Hypothalamus (tissue), 51 donors: Measurements from ENCODE around the gene IFIT5.
"Not testable (repeated sequence)": the region's sequence is repeated elsewhere in the genome, so short reads cannot be mapped to it uniquely, and the experiment has no call there.

Experiments
- DNase-seq, 51 donors: peaks; one replicate each; lab custom pipeline; 2025; lab: John Stamatoyannopoulos, UW

IFIT5 gene

DNA sequence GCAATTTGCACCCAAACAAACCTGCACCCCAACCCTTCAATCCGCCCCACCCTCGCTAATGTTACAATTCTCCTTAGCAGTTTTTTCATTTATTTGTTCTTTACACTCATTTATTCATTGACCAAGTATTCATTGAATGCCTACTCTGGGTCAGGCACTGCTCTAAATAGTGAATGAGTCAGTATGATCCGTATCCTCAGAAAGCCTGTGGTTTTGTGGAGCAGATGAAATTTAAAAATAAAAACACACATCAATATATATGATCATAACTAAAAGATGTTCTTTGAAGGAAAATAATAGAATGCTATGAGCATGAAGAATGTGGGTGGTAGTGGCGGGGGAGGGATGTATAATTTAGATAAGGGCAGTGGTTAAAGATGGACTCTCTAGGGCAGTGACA is 13.3 kb downstream of the IFIT5 start:
- DNase-seq = no peak

DNA sequence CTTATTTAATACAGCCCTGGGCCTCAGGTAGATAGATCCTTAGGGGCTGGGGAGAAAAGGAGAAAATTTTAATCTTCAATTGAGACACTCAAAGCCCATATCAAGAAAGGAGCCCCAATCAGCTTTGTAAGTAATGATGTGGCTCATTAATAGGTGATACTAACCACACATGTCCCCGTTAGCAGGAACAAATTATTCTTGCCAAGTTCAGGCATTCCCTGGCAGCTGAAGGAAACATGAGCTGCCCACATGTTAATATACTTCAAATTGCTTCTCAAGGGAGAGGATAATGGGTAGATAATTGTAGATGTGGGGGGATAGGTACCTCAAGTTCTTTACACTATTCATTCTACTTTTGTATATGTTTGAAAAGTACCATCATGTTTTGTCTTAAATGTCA is 14.5 kb downstream of the IFIT5 start:
- no peak for DNase-seq

DNA sequence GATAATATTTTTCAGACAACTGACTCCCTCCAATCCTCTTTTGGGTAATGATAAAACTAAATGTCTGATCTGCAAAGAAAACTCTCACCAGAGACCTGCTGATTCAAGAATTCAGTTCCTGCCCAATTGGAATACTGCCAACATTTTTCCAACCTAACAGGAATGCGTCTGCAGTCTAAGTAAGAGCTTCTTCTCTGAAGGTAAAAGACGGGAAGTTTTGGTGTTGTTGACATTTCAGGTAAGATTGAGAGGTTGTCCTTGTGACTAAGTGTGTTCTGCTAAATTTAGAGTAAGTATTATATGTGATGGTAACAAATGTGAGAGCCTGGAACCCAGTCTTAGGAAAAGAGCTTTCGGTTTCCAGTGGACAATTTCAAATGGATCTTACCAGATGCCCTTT is 17.6 kb downstream of the IFIT5 start:
- no peak for DNase-seq

DNA sequence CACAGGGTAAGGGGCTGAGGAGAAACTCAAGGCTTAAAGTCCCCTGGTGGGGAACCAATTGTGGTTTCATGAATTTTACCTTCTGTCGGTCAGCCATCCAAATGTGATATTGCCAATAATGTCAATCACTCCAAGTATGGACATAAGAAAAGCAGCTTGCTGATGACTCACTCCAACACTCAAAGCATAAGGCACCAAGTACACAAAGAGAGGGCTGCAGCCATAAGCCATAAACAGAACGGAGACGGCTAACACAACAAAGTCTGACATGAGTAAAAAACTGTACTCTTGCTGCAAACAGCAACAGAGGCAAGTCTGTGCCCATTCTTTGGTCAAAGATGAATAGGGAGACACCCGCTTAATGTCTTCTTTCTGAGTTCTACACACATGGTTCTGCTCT is 24.2 kb downstream of the IFIT5 start:
- no peak for DNase-seq

DNA sequence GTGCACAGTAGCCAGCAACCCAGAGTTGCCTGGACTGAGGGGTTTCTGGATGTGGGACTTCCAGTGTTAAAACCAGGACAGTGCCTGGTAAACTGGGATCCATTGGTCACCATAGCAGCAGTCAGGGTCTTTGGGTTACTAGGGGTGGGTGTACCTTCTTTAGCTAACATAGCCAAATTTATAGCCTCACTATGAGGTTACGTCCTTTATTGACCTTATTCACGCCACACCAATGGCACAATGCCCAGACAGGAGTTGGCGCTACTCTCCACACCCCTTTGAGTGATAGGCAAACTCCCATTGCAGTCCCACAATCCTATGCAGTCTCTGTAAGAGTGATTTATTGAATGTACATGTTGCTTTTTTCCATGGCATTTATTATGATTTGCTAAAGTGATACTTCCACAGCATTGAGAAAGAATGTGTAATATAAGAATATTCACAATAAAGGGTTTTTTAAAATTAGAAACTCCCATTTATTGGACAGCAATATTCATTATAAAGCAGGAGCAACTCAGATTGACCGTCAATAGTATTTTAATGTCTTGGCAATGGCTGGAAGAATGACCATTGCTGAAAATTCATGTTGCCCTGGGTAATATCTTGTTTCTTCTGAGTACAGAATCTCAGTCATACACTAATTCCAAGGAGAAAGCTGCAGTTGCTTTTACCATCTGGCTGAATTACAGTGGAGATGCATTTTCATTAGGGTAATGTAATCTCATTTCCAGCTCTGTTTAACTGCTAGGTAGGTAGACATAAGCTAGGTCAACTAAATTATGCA is 26.1 kb downstream of the IFIT5 start:
- no peak for DNase-seq

DNA sequence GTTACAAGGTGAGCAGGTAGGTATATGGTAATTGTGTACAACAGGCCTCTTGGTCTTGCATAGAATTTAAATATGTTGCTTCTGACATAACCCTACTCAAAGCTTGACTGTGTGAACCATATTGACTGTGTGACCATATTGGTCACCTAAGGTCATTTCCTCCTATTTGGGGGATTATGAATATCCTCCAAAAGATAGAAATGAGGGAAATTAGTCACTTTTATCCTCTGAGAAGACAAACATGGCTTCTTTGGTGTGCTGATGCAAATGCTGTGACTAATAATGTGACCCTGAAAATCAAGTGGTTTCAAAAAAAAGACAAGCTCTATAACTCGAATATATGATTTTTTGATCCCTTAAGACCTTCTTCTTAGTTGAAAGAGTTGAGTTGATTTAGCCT is 27.9 kb downstream of the IFIT5 start:
- DNase-seq = no peak

DNA sequence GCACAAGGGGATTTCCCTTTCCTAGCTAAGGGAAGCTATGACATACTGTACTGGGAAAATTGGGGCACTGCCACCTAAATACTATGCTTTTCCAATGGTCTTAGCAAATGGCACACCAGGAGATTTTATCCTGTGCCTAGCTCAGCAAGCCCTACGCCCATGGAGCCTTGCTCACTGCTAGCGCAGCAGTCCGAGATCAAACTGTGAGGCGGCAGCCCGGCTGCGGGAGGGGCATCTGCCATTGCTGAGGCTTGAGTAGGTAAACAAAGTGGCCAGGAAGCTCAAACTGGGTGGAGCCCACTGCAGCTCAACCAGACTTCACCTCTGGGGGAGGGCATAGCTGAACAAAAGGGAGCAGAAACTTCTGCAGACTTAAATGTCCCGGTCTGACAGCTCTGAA is 30.5 kb downstream of the IFIT5 start:
- DNase-seq = not testable (repeated sequence)

DNA sequence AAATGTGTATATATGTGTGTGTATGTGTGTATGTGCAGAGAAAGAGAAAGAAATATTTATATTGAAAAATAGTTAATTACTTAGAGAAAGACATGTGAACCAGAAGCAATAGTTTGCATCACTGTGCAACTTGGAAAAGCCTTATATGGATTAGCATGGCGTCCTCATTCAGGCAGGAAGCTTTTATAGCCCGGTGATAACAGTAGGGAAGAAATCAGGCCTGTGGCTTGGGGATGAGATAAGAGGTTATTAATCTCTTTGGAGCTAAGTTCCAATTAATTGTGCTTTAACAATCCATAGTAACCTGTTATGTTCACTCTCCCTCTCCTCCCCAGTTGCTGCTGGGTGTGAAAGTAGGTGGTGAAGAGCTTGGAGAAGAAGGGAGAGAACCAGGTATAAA is 36.5 kb downstream of the IFIT5 start:
- DNase-seq = no peak

DNA sequence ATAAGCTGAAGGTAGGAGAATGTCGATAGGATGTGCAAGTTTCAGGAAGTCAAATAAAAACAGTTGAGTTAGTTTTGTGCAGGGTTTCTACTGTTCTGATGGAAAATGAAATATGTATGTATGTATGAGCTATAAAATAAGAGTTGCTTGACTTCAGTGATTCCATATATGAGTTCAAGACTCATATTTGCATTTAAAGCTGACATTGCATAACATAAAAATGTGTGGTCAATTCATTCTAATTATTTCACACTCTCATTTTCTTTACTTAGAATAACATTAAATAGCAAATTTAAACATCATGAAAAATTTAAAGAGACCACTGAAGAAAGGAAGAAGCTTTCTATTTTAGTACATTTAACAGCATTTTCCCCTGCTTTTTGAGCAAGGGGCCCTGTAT is 37.8 kb downstream of the IFIT5 start:
- no peak for DNase-seq

DNA sequence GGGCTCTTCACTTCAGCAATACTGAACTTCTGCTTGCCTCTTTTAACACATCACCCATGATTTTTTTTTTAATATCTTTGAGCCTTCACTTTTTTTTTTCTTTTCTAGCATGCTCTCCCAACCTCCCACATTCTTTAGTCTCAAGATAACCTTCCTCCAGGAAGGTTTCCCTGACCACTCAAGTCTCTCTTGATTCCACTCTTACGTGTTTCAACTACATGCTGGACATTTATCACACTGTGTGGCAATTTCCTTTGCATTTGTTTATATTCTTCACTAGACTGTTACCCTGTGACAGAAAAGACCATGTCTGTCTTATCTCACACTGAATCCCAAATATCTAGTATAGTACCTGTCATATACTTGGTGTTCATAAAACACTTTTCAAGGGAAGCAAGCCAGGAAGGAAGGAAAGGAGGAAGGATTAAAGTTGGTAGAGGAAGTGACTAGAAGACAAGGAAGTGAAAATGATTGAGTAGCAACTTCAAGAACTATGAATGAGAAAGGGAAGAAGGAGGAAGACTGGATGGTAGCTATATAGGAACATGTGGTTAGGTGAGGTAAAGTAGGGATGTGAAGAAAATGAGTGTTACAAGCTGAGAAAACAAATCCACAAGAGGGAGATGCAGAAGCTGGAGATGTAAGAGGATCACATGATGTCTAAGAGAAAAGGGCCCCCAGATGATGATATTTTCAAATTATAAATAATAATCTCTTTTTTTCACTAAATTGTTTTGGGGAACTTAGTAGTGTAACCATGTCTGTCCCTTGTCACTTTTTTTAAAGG is 40.4 kb downstream of the IFIT5 start:
- no peak for DNase-seq

DNA sequence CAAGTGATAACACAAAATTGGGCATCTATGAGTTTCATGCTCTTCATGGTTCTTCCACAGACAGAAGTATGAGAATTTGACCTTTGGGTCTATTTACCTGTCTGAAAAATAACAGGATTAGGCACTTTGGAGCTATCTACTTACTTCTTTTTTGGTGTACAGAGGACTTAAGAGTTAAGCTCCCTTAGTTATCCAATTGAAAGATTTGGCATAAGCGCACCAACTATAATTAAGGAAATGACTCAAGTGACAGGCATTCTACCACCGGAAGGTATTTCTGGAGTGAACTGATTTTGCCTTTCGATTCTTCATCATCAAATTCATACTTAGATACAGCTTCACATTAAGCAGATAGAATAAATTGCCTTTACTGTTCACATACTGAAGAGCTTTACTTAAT is 43.9 kb downstream of the IFIT5 start:
- no peak for DNase-seq

DNA sequence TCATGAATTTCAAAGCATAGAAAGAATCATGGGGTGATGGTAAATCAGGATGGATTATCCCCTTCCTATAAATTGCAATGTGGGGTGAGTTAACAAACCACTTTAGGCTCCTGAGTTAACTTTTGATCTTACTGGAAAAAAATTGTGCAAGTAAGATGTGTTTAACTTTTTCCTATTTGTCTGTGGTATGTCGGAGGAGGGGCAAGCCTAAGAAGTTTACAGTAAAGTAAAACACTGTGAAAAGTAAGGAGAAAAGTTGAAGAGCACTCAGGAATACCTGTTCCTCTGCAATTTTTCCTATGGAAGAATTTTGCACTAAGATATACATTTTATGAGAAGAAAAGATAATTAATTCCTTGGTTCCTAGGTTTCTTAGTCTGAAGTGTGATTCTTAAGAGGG is 44.4 kb downstream of the IFIT5 start:
- DNase-seq = no peak

DNA sequence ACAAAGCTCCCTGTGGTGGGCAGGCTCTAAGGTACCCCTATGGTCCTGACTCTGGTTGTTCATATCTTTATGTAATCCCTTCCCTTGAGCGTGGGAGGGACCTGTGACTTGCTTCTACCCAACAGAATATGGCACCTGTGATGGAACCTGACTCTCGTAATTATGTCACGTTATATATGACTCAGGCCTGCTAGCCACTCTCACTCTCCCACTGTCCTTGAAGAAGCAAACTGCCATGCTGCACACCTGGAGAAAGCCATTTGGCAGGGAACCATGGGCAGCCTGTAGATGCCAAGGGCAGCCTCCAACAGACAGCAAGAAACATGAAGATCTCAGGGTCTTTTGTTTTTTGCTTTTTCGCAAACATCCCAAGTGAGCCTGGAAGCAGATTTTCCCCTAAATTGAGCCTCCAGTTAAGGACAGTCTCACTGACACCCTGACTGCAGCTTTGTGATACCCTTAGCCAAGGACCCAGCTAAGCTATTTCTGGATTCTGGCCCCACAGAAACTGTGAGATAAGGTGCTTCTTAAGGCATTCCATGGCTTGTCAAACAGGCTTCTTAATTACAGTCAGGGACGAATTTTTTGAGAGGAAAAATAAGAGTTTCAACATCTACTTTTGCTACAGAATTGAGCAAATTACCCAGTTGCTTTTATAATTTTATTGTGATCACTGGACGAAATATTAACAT is 49.6 kb downstream of the IFIT5 start:
- no peak for DNase-seq

DNA sequence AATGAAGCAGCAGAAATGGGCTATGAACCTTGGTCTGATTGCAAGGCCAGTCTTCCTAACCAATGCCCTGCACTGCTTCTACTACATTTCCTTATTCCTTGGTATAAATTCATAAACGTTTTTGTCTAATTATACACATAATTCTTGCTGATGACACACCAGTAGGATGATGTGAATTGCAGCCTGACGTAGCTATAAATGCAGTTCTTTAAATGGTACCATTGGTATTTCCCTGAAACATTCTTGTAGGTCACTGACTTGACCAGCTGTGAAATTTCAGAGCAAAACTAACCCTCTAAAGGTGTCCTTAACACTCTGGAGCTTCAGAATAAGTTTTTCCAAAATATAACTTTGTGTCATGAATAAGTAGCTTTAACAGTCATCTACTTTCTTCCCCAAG is 50.8 kb downstream of the IFIT5 start:
- no peak for DNase-seq

DNA sequence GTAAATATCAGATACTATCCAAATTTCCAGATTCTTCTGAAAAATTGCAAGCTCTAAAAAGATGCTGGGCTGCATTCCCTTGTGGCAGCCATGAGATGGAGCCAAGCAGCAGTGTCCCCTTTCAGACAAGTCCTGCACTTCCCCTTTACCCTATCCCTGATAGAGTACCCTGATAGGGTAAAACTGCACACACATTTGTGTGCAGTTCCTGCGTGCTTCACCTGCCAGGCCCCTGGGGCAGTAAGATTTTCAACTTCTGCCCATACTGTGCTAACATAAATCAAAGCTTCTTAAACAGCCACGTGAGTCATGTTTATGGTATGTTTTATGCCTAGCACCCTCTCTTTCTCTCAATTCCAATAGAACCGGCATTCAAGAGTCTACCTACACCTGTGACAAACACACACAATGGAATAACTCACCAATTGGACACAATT is 52.2 kb downstream of the IFIT5 start:
- DNase-seq = no peak

DNA sequence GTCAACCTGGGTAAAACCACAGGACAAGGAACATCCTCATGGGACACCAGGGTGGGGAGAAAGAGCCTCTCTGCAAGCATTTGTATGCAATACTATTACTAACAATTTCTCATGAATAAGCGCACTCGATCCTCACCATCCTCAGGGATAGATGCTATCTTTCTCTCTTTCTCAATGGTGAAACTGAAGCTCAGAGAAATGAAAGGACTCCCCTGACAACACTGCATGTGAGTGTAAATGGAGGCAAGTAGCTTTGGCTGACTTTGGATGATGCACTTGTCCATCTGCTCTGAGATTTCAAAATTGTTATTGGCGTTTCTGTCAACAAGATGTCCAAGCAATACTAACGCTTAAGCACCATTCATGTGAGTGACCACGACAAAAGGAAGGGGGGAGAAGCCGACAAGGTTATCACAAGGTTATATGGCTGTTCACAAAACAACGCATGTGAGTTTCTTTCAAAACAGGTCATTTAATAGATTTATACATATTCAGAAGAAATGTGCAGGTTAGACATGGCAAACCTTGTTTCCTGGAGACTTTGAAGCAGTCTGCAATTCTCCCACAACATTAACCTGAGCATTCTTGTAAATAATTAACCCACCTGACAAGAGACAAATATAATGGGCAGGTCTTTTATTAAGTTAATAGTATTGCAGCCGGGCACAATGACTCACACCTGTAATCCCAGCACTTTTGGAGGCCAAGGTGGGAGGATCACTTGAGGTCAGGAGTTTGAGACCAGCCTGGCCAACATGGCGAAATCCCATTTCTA is 54.0 kb downstream of the IFIT5 start:
- DNase-seq = no peak

DNA sequence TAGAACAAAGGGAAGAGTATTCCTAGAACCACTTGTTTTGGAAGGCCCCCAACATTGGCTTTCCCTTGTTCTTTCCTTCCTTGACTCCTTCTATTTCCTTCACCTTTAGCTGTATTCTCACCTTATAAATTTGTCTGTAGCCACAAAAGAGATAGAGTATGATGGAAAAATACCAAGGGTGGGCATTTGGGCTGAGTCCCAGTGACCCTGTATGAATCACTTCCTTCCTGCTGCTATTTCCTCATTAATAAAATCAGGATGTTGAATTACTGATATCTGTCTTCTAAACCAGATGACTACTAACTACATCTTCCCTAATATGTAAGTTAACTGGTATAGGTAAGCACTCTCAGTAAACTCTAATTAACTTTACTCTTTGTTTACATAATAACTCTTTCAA is 55.1 kb downstream of the IFIT5 start:
- DNase-seq = no peak
